ENCODE data around the gene EPX. TPM values are rescaled to one million over a fixed set of nuclear protein-coding genes. Genes with fewer than 3 reads are reported as not detected.

EPX gene
- total and polyA plus RNA-seq, 5 experiments from 2014 or later: not detected

- Mint-ChIP-seq H3K36me3 (no peaks in the 10 kb centered on the region), H3K27ac (peak overlapping the region in 1 of 10 donors; percentile 47), H3K27me3 (peaks cover 0 to 32% (median 27%) of the 10 kb centered on the region in 5 donors), H3K4me3 (peak overlapping the region in 4 of 10 donors; percentile 31 to 80 (median 46)), H3K4me1 (peaks cover 3 to 34% (median 20%) of the 10 kb centered on the region in 4 donors), H3K9me3 (no peaks in the 10 kb centered on the region)
- DNase-seq (no peak), ATAC-seq (no peak)
- POLR2A ChIA-PET: interaction anchor here (0.7 to 1.7 kb wide), 2 partner anchors 29 to 64 kb away, joined by 3 to 7 read pairs; partner anchors contain the start of gene MKS1
These were observed 55.2 kb downstream of the EPX start for GRCh38 chr17:58247511-58248363.

GRCh38 chr17:58248955-58249269 lies 56.4 kb downstream of the EPX start:
- ATAC-seq: no peak
- Mint-ChIP-seq H3K4me1 (peaks cover 3 to 34% (median 19%) of the 10 kb centered on the region in 4 donors), H3K27me3 (peaks cover 1 to 22% (median 20%) of the 10 kb centered on the region in 5 donors), H3K4me3 (peak overlapping the region; percentile 0 to 89 (median 80)), H3K9me3 (no peaks in the 10 kb centered on the region), H3K27ac (no peak overlapping the region), H3K36me3 (no peaks in the 10 kb centered on the region)
- POLR2A ChIA-PET: interaction anchor here (1.5 to 1.6 kb wide), 2 partner anchors 69 to 96 kb away, joined by 3 to 6 read pairs; no protein-coding TSS in a partner anchor
- DNase-seq: no peak

- peak; percentile 58 to 86 (median 74) for DNase-seq
- Mint-ChIP-seq H3K4me1 (peaks cover 3 to 29% (median 18%) of the 10 kb centered on the region in 4 donors), H3K9me3 (no peaks in the 10 kb centered on the region), H3K27ac (peak overlapping the region in 2 of 10 donors; percentile 24 to 40), H3K4me3 (peak overlapping the region; percentile 76 to 89 (median 83)), H3K27me3 (peaks cover 1 to 20% (median 17%) of the 10 kb centered on the region in 5 donors), H3K36me3 (no peaks in the 10 kb centered on the region)
- POLR2A ChIA-PET: interaction anchor here (0.7 to 1.6 kb wide), 3 partner anchors 68 to 111 kb away, joined by 3 to 6 read pairs (median 3); no protein-coding TSS in a partner anchor
- peak; percentile 95 to 97 for ATAC-seq
These were observed 57.0 kb downstream of the EPX start for GRCh38 chr17:58249270-58250133.

GRCh38 chr17:58250344-58251011 lies 58.0 kb downstream of the EPX start:
- no peaks in the 10 kb centered on the region for H3K9me3 Mint-ChIP-seq
- no peak for ATAC-seq
- H3K36me3 Mint-ChIP-seq: no peaks in the 10 kb centered on the region
- no peak overlapping the region for H3K27ac Mint-ChIP-seq
- no peak for DNase-seq
- peak overlapping the region in 9 of 10 donors; percentile 31 to 89 (median 81) for H3K4me3 Mint-ChIP-seq
- peaks cover 4 to 35% (median 18%) of the 10 kb centered on the region in 4 donors for H3K4me1 Mint-ChIP-seq
- POLR2A ChIA-PET: interaction anchor here (0.7 to 1.6 kb wide), 2 partner anchors 94 to 110 kb away, joined by 3 to 6 read pairs; no protein-coding TSS in a partner anchor
- H3K27me3 Mint-ChIP-seq: peaks cover 1 to 23% (median 20%) of the 10 kb centered on the region in 5 donors

GRCh38 chr17:58252141-58252540 lies 59.6 kb downstream of the EPX start:
- Mint-ChIP-seq H3K27me3 (peaks cover 2 to 23% (median 11%) of the 10 kb centered on the region in 5 donors), H3K36me3 (no peaks in the 10 kb centered on the region), H3K4me3 (no peak overlapping the region), H3K9me3 (no peaks in the 10 kb centered on the region), H3K27ac (no peak overlapping the region), H3K4me1 (peaks cover 4 to 35% (median 18%) of the 10 kb centered on the region in 4 donors)
- DNase-seq (no peak), ATAC-seq (no peak)
- POLR2A ChIA-PET: interaction anchor here (0.7 kb wide), 1 partner anchor 92 kb away, joined by 3 read pairs; no protein-coding TSS in a partner anchor

GRCh38 chr17:58253082-58253481 lies 60.6 kb downstream of the EPX start:
- H3K27me3 Mint-ChIP-seq: peaks cover 9 to 32% (median 15%) of the 10 kb centered on the region in 5 donors
- H3K9me3 Mint-ChIP-seq: no peaks in the 10 kb centered on the region
- POLR2A ChIA-PET: interaction anchor here (0.7 kb wide), 1 partner anchor 91 kb away, joined by 3 read pairs; no protein-coding TSS in a partner anchor
- no peaks in the 10 kb centered on the region for H3K36me3 Mint-ChIP-seq
- H3K27ac Mint-ChIP-seq: no peak overlapping the region
- no peak for ATAC-seq
- peaks cover 4 to 28% (median 11%) of the 10 kb centered on the region in 4 donors for H3K4me1 Mint-ChIP-seq
- H3K4me3 Mint-ChIP-seq: no peak overlapping the region
- DNase-seq: no peak

Other genes starting within 250 kb of the EPX start
- gene CUEDC1, start 237.3 kb upstream of the EPX start, total RNA-seq: under 1 TPM in 1 of 2 experiments, not detected in 1; 0.55 TPM
- gene CUEDC1, start 237.3 kb upstream of the EPX start, polyA plus RNA-seq: not detected
- 10 to 100 TPM; 91.6 to 92.8 TPM for gene VEZF1, start 204.5 kb upstream of the EPX start, total RNA-seq
- gene VEZF1, start 204.5 kb upstream of the EPX start, polyA plus RNA-seq: 10 to 100 TPM; 41.1 to 48.9 (median 42.1) TPM
- gene SRSF1, start 185.5 kb upstream of the EPX start, total RNA-seq: 100 to 1,000 TPM; 213 to 256 TPM
- gene SRSF1, start 185.5 kb upstream of the EPX start, polyA plus RNA-seq: 10 to 100 TPM; 43.5 to 51.6 (median 45.4) TPM
- gene DYNLL2, start 109.3 kb upstream of the EPX start, total RNA-seq: 10 to 100 TPM; 35.3 to 36.5 TPM
- gene DYNLL2, start 109.3 kb upstream of the EPX start, polyA plus RNA-seq: 1 to 10 TPM; 1.1 to 1.3 (median 1.2) TPM
- gene OR4D1, start 44.3 kb upstream of the EPX start, total RNA-seq: 1 to 10 TPM; 2.6 to 2.9 TPM
- gene OR4D1, start 44.3 kb upstream of the EPX start, polyA plus RNA-seq: 1 to 10 TPM; 1.6 to 3.0 (median 2.9) TPM
- not detected for gene OR4D2, start 25.7 kb upstream of the EPX start, total RNA-seq
- not detected for gene OR4D2, start 25.7 kb upstream of the EPX start, polyA plus RNA-seq
- 10 to 100 TPM; 23.0 to 28.5 TPM for gene MKS1, start 26.5 kb downstream of the EPX start, total RNA-seq
- 10 to 100 TPM; 10.5 to 14.2 (median 13.0) TPM for gene MKS1, start 26.5 kb downstream of the EPX start, polyA plus RNA-seq
- gene LPO, start 45.9 kb downstream of the EPX start, total RNA-seq: not detected
- not detected for gene LPO, start 45.9 kb downstream of the EPX start, polyA plus RNA-seq
- not detected for gene MPO, start 88.2 kb downstream of the EPX start, total RNA-seq
- gene MPO, start 88.2 kb downstream of the EPX start, polyA plus RNA-seq: not detected
- gene TSPOAP1, start 136.1 kb downstream of the EPX start, total RNA-seq: 10 to 100 TPM; 15.2 to 15.4 TPM
- gene TSPOAP1, start 136.1 kb downstream of the EPX start, polyA plus RNA-seq: 1 to 10 TPM in 2 of 3 donors, under 1 TPM in 1; 0.43 to 1.9 (median 1.5) TPM
- 10 to 100 TPM; 58.2 to 65.9 TPM for gene SUPT4H1, start 159.5 kb downstream of the EPX start, total RNA-seq
- 10 to 100 TPM; 63.7 to 97.4 (median 76.1) TPM for gene SUPT4H1, start 159.5 kb downstream of the EPX start, polyA plus RNA-seq
- 1 to 10 TPM; 1.2 to 1.7 TPM for gene RNF43, start 224.8 kb downstream of the EPX start, total RNA-seq
- under 1 TPM; 0.07 to 0.90 (median 0.75) TPM for gene RNF43, start 224.8 kb downstream of the EPX start, polyA plus RNA-seq